MCF 10A (cell line): Measurements from ENCODE around the gene KCNMA1. TPM values are rescaled to one million over a fixed set of nuclear protein-coding genes. Genes with fewer than 3 reads are reported as not detected.
A peak's percentile ranks its signal among the peaks of the same experiment; 100 is the strongest.

Experiments
- BruUV-seq: library from RNA; stranded (reverse); fragments of 400-500 nt; replicated peaks from 2 replicates; lab custom pipeline; 2021; lab: Mats Ljungman, UMichigan
- CTCF ChIA-PET: fragments of 300-600 bp; sonication (Branson Sonifier 250); formaldehyde crosslinking; extraction: SDS; loops from one replicate; lab custom pipeline; 2021; ENCODE audit warnings: antibody characterized with exemption, inconsistent platforms; lab: Yijun Ruan, JAX
- POLR2A ChIA-PET: fragments of 300-600, 350-650 bp; sonication (Branson Sonifier 250); formaldehyde crosslinking; extraction: SDS; loops from one replicate; lab custom pipeline; 2020; ENCODE audit warnings: antibody characterized with exemption, inconsistent platforms; lab: Yijun Ruan, JAX
- DNase-seq: peaks from one replicate; pipeline ENCODE4 v3.0.0-alpha.2; 2018; ENCODE audit not compliant: unreplicated experiment
- H3K27ac Mint-ChIP-seq: one replicate; pipeline ENCODE4 v1.8.0; 2022; ENCODE audit warnings: mild to moderate bottlenecking, low read depth, mixed read lengths; ENCODE audit not compliant: unreplicated experiment
- H3K27me3 Mint-ChIP-seq: one replicate; pipeline ENCODE4 v1.8.0; 2022; ENCODE audit warnings: mixed read lengths; ENCODE audit not compliant: insufficient read depth, unreplicated experiment
- H3K36me3 Mint-ChIP-seq: one replicate; pipeline ENCODE4 v1.8.0; 2022; ENCODE audit warnings: mild to moderate bottlenecking, moderate library complexity, mixed read lengths; ENCODE audit not compliant: insufficient read depth, unreplicated experiment
- H3K4me1 Mint-ChIP-seq: one replicate; pipeline ENCODE4 v1.8.0; 2022; ENCODE audit warnings: mixed read lengths; ENCODE audit not compliant: insufficient read depth, unreplicated experiment
- H3K4me3 Mint-ChIP-seq: one replicate; pipeline ENCODE4 v1.8.0; 2022; ENCODE audit warnings: mild to moderate bottlenecking, moderate library complexity, mixed read lengths; ENCODE audit not compliant: unreplicated experiment
- H3K9me3 Mint-ChIP-seq: one replicate; pipeline ENCODE4 v1.8.0; 2022; ENCODE audit warnings: mixed read lengths; ENCODE audit not compliant: unreplicated experiment
- CTCF ChIP-seq: fragments of 200-600 bp; IDR thresholded peaks from one replicate; pipeline ENCODE4 v1.8.0; 2022; ENCODE audit warnings: antibody characterized with exemption, mild to moderate bottlenecking; ENCODE audit not compliant: unreplicated experiment
- intact Hi-C: fragments of 100-400 bp; cut with micrococcal nuclease; formaldehyde crosslinking; loops from 2 replicates; pipeline ENCODE4 v1.14.1; 2022
- total RNA-seq: library from RNA; stranded (reverse); gene quantifications from 2 replicates; pipeline ENCODE4 v1.2.3, GENCODE V29; 2022

KCNMA1 gene
- total RNA-seq, 1 experiment from 2014 or later = 7.5 TPM

GRCh38 chr10:77201135-77202106, 436.2 kb downstream of the KCNMA1 start:
- no peak for TF ChIP-seq CTCF
- ChIA-PET CTCF (interaction anchor here (1.1 kb wide), 1 partner anchor 27 kb away, joined by 3 read pairs; no protein-coding TSS in a partner anchor), POLR2A (no interaction called here)
- no peaks in the 10 kb centered on the region for H3K9me3 Mint-ChIP-seq
- H3K27ac Mint-ChIP-seq = no peak overlapping the region
- H3K36me3 Mint-ChIP-seq = no peaks in the 10 kb centered on the region
- intact Hi-C loops = no loop called here
- no peak for DNase-seq
- no peaks in the 10 kb centered on the region for H3K27me3 Mint-ChIP-seq
- H3K4me3 Mint-ChIP-seq = no peak overlapping the region
- no TSS peak for BruUV-seq
- H3K4me1 Mint-ChIP-seq = no peaks in the 10 kb centered on the region

GRCh38 chr10:77197544-77197943, 440.1 kb downstream of the KCNMA1 start:
- Mint-ChIP-seq H3K27ac (no peak overlapping the region), H3K4me3 (no peak overlapping the region), H3K36me3 (no peaks in the 10 kb centered on the region), H3K9me3 (no peaks in the 10 kb centered on the region), H3K4me1 (no peaks in the 10 kb centered on the region), H3K27me3 (no peaks in the 10 kb centered on the region)
- no peak for DNase-seq
- intact Hi-C loops = no loop called here
- CTCF ChIA-PET = interaction anchor here (2.0 kb wide), 1 partner anchor 23 kb away, joined by 7 read pairs; no protein-coding TSS in a partner anchor
- no peak for TF ChIP-seq CTCF
- POLR2A ChIA-PET = no interaction called here
- no TSS peak for BruUV-seq

GRCh38 chr10:77196614-77197013, 441.0 kb downstream of the KCNMA1 start:
- BruUV-seq = no TSS peak
- Mint-ChIP-seq H3K27me3 (no peaks in the 10 kb centered on the region), H3K4me3 (no peak overlapping the region), H3K4me1 (no peaks in the 10 kb centered on the region), H3K9me3 (no peaks in the 10 kb centered on the region), H3K27ac (no peak overlapping the region), H3K36me3 (no peaks in the 10 kb centered on the region)
- ChIA-PET POLR2A (interaction anchor here (0.7 kb wide), 1 partner anchor 8 kb away, joined by 3 read pairs; no protein-coding TSS in a partner anchor), CTCF (interaction anchor here (1.2 to 1.8 kb wide), 2 partner anchors 23 to 196 kb away, joined by 3 to 10 read pairs; no protein-coding TSS in a partner anchor)
- TF ChIP-seq CTCF = no peak
- DNase-seq = no peak
- intact Hi-C loops = no loop called here

GRCh38 chr10:77195101-77195500, 442.5 kb downstream of the KCNMA1 start:
- intact Hi-C loops = no loop called here
- TF ChIP-seq CTCF = no peak
- Mint-ChIP-seq H3K36me3 (no peaks in the 10 kb centered on the region), H3K4me3 (no peak overlapping the region), H3K4me1 (no peaks in the 10 kb centered on the region), H3K9me3 (no peaks in the 10 kb centered on the region), H3K27me3 (no peaks in the 10 kb centered on the region), H3K27ac (peak overlapping the region; percentile 62)
- peak; percentile 16 for DNase-seq
- ChIA-PET CTCF (interaction anchor here (0.7 to 2.4 kb wide), 7 partner anchors 10 to 468 kb away, joined by 3 to 6 read pairs (median 3); no protein-coding TSS in a partner anchor), POLR2A (interaction anchor here (0.7 to 1.2 kb wide), 2 partner anchors 27 to 106 kb away, joined by 3 read pairs; no protein-coding TSS in a partner anchor)
- no TSS peak for BruUV-seq
